GM12864 (cell line): ENCODE measurements around the gene VEGFC.

Source experiments
- DNase-seq: peaks from one replicate; pipeline ENCODE4 v3.0.0-alpha.2; 2011; ENCODE audit warnings: low read depth
- H3K4me3 ChIP-seq: 2 replicates; pipeline ENCODE4 v1.5.1; 2011; ENCODE audit warnings: mild to moderate bottlenecking, low read depth, low read length, control low read depth
- CTCF ChIP-seq: IDR thresholded peaks from 2 replicates; pipeline ENCODE4 v1.5.1; 2011; ENCODE audit warnings: low read depth, mild to moderate bottlenecking, moderate library complexity, low read length, control low read depth, inconsistent platforms; ENCODE audit errors: missing control alignments

Gene VEGFC

GRCh38 chr4:176817204-176817603, 24.5 kb upstream of the VEGFC start:
- H3K4me3 ChIP-seq = no peak overlapping the region

GRCh38 chr4:176814770-176815169, 22.0 kb upstream of the VEGFC start:
- DNase-seq = no peak
- TF ChIP-seq CTCF = no peak

More at GRCh38 chr4:176817204-176817603, 24.5 kb upstream of the VEGFC start:
- no peak for TF ChIP-seq CTCF
- no peak for DNase-seq

GRCh38 chr4:176810481-176811249, 17.9 kb upstream of the VEGFC start:
- TF ChIP-seq CTCF = no peak
- no peak for DNase-seq

More at GRCh38 chr4:176814770-176815169, 22.0 kb upstream of the VEGFC start:
- no peak overlapping the region for H3K4me3 ChIP-seq

GRCh38 chr4:176806778-176807375, 14.2 kb upstream of the VEGFC start:
- no peak overlapping the region for H3K4me3 ChIP-seq
- DNase-seq = no peak
- TF ChIP-seq CTCF = no peak

More at GRCh38 chr4:176810481-176811249, 17.9 kb upstream of the VEGFC start:
- no peak overlapping the region for H3K4me3 ChIP-seq

GRCh38 chr4:176805155-176805554, 12.4 kb upstream of the VEGFC start:
- TF ChIP-seq CTCF = no peak
- DNase-seq = no peak
- no peak overlapping the region for H3K4me3 ChIP-seq

GRCh38 chr4:176800891-176801534, 8.3 kb upstream of the VEGFC start:
- H3K4me3 ChIP-seq = no peak overlapping the region
- DNase-seq = no peak
- TF ChIP-seq CTCF = no peak
